Loucy (cell line): ENCODE results near the gene SGSM2.

Source experiments
- EZH2phosphoT487 ChIP-seq: fragments of 200-600 bp; IDR thresholded peaks from 2 replicates; pipeline ENCODE4 v1.6.1; 2018; ENCODE audit warnings: antibody characterized with exemption, mild to moderate bottlenecking, moderate library complexity, borderline replicate concordance
- TF ChIP-seq, protein P1 (sequence below): fragments of 200-600 bp; sonication (generic); conservative IDR thresholded peaks from 2 replicates; pipeline ENCODE4 v1.5.1; 2014; ENCODE audit warnings: mild to moderate bottlenecking, antibody characterized with exemption, low read length

DNA sequence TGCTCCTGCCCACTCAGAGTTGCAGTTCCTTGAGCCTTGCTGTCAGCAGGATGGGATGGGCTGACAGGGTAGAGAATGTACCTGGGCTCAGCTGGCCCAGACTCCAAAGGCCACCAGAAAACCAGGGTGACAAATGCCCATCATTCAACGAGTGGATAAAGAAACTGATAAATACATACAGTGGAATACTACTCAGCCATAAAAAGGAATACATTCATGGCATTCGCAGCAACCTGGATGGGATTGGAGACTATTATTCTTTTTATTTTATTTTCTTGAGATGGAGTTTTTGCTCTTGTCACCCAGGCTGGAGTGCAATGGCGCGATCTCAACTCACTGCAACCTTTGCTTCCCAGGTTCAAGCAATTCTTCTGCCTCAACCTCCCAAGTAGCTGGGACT lies 19.9 kb downstream of the SGSM2 start:
- TF ChIP-seq, protein P1, sequence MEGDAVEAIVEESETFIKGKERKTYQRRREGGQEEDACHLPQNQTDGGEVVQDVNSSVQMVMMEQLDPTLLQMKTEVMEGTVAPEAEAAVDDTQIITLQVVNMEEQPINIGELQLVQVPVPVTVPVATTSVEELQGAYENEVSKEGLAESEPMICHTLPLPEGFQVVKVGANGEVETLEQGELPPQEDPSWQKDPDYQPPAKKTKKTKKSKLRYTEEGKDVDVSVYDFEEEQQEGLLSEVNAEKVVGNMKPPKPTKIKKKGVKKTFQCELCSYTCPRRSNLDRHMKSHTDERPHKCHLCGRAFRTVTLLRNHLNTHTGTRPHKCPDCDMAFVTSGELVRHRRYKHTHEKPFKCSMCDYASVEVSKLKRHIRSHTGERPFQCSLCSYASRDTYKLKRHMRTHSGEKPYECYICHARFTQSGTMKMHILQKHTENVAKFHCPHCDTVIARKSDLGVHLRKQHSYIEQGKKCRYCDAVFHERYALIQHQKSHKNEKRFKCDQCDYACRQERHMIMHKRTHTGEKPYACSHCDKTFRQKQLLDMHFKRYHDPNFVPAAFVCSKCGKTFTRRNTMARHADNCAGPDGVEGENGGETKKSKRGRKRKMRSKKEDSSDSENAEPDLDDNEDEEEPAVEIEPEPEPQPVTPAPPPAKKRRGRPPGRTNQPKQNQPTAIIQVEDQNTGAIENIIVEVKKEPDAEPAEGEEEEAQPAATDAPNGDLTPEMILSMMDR: no peak
- no peak for TF ChIP-seq EZH2phosphoT487
